GM12865 (cell line): ENCODE data around the gene TDG.

Source experiments
- DNase-seq: peaks from one replicate; pipeline ENCODE4 v3.0.0; 2010; ENCODE audit warnings: low read depth
- H3K4me3 ChIP-seq: 2 replicates; pipeline ENCODE4 v1.5.1; 2011; ENCODE audit warnings: mild to moderate bottlenecking, low read depth, low read length, control low read depth
- TF ChIP-seq, protein P1 (sequence below): IDR thresholded peaks from 2 replicates; pipeline ENCODE4 v1.5.1; 2011; ENCODE audit warnings: low read length, control low read depth, low read depth, inconsistent platforms; ENCODE audit not compliant: insufficient read depth; ENCODE audit errors: missing control alignments

The TDG gene

DNA sequence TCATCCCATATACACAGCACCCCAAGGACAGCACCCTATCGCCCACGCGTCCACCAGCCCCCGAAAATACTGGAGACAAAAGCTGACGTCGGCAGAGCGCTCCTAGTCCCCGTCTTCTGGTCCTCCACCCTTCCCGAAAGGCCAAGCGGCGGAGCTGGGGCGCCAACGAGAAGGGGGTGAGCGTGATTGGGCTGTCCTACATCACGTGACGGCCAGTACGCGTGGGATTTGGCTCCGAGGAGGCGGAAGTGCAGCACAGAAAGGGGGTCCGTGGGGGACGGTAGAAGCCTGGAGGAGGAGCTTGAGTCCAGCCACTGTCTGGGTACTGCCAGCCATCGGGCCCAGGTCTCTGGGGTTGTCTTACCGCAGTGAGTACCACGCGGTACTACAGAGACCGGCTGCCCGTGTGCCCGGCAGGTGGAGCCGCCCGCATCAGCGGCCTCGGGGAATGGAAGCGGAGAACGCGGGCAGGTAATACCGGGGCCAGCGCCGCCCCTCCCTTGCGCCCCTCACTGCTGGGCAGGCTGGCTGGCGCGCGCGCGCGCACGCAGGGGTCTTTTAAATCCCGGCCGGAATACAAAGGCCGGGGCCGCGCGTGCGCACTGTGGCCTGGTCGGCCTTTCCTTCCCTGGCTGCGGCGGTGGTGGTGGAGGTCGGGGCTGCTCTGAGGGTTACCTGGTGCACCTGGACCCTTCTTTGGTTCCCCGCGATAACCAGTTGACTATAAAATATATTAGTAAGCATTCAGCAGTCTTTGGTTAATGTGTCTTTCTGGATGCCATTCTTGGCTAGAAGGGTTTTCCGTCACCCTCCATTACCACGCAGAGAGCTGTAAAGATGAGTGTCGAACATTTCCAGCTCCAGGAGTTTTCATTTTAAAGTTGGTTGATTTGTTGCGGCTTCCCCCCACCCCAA, at the start of gene TDG:
Gene TDG, plus strand, starts transcription at position 283 of the 915 bp plus-strand sequence. Its CDS starts 166 bp downstream, at position 449.
- DNase-seq: peak; percentile 99
- TF ChIP-seq, protein P1, sequence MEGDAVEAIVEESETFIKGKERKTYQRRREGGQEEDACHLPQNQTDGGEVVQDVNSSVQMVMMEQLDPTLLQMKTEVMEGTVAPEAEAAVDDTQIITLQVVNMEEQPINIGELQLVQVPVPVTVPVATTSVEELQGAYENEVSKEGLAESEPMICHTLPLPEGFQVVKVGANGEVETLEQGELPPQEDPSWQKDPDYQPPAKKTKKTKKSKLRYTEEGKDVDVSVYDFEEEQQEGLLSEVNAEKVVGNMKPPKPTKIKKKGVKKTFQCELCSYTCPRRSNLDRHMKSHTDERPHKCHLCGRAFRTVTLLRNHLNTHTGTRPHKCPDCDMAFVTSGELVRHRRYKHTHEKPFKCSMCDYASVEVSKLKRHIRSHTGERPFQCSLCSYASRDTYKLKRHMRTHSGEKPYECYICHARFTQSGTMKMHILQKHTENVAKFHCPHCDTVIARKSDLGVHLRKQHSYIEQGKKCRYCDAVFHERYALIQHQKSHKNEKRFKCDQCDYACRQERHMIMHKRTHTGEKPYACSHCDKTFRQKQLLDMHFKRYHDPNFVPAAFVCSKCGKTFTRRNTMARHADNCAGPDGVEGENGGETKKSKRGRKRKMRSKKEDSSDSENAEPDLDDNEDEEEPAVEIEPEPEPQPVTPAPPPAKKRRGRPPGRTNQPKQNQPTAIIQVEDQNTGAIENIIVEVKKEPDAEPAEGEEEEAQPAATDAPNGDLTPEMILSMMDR: no peak
- peak within 1 kb of the TSS; percentile 97 for H3K4me3 ChIP-seq

DNA sequence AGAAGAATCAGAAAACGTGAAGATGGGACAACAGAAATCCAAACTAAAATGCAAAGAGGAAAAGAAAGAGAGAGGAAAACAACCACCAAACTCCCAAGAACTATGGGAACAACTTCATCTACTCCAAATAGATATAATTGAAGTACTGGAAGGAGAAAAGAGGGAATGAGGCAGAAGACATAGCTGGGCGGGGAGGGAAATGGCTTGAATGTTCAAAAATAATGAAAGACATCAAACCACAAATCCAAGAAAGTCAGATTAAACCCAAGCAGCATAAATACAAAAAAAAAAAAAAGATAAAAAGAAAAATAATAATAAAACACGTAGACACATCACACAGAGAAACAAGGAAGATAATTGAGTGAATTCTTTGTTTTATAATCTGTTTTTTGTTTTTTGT, 47.8 kb upstream of the TDG start:
- TF ChIP-seq, protein P1: no peak
- DNase-seq: no peak
- no peak overlapping the region for H3K4me3 ChIP-seq

DNA sequence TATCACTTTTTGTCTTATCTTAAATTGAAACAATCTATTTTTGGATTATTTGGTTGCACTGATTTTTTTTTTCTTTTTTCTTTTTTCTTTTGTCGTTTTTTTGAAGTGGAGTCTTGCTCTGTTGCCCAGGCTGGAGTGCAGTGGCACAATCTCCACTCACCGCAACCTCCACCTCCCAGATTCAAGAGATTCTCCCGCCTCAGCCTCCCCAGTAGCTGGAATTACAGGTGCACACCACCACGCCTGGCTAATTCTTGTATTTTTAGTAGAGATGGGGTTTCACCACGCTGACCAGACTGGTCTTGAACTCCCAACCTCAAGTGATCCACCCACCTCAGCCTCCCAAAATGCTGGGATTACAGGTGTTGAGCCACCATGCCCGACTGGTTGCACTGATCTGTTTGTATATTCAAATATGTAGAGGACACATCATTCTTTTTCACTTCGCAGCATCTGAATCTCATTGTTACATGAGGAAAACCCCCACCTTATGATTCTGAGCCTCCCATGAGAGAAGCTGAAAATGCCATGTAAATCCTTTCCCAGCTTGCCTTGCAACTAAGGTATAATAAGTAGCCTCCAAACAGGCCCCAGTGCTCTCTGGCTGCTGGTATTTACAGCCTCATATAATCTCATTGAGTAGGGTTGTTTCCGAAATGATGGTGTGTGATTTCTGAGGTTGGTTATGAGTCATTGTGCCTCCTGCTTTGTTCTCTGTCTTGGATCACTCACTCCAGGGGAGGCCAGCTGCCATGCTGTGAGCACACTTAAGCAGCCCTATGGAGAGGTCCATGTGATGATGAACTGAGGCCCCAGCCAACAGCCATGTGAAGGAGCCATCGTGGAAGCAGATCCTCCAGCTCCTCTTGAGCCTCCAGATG, 40.7 kb upstream of the TDG start:
- peak; percentile 97 for DNase-seq
- H3K4me3 ChIP-seq: peak overlapping the region; percentile 74
- TF ChIP-seq, protein P1: no peak

DNA sequence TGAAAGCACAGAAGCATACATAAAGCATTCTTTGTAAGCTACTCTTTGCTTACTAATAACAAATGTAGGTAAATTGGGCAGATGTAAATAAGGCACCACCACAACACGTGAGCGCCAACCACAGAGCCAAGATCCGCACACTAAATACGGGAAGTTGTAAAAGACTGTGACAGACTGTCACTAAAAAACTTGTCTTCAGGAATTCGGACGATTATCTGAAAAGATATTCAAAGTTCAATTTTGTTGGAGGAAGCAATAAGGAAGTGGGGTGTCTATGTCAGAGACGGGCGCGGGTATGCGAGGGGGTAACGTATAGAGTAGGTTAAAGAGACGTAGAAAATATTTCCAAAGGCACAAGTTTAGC, 37.0 kb upstream of the TDG start:
- TF ChIP-seq, protein P1: no peak
- DNase-seq: peak; percentile 90
- H3K4me3 ChIP-seq: peak overlapping the region; percentile 74

DNA sequence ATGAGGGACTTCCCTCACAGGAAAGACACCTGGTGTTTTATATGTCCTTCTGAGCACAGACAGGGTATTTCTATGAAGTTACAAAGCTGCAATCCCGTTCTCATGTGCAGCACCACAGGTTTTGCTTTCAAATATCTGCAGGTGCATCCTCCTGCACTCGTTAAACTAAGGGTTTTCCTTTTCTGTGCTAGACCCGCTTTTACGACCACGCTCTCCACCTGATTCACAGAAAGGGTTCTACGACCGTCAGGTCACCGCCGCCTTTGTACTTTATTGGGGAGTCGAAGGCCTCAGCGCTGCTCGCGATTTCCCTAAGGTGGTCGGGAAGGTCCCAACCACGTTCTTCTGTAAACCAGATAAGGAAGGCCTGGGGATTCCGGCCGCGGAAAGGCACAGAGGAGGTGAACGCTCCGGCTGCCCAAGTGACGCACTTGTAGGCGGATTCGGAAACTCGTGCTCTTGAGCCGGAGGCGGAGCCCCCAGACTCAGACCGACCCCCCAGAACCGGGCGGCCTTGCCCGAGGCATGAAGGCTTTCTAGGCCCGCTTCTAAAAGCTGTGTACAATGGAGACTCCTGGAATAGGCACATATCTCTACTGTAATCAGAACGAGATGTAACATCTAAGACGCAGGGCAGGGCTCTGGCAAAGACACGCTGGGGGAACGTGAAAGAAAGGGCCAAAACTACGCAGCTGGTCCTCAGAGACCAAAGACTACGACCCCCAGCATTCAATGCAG, 36.5 kb upstream of the TDG start:
- TF ChIP-seq, protein P1: no peak
- DNase-seq: peak; percentile 94
- peak overlapping the region; percentile 74 for H3K4me3 ChIP-seq

DNA sequence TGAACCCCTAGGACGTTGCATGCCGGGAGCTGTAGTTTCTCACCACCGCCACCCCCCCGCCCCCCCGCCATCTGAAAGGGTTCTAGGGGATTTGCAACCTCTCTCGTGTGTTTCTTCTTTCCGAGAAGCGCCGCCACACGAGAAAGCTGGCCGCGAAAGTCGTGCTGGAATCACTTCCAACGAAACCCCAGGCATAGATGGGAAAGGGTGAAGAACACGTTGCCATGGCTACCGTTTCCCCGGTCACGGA, 36.0 kb upstream of the TDG start:
- peak overlapping the region; percentile 74 for H3K4me3 ChIP-seq
- TF ChIP-seq, protein P1: no peak
- no peak for DNase-seq
